Activated CD8-positive, alpha-beta memory T cell treated with anti-CD3 and anti-CD28 coated beads, Interleukin-2, amount 50 U/mL, for 24 hours (primary cell): ENCODE measurements around the gene GPR84.
"Not testable (repeated sequence)": the region's sequence is repeated elsewhere in the genome, so short reads cannot be mapped to it uniquely, and the experiment has no call there.

Experiments
- DNase-seq: peaks from one replicate; pipeline ENCODE4 v3.0.0-alpha.2; 2020; ENCODE audit errors: extremely low read depth

The GPR84 gene

GRCh38 chr12:54356228-54356627, 8.1 kb downstream of the GPR84 start:
- no peak for DNase-seq

DNA sequence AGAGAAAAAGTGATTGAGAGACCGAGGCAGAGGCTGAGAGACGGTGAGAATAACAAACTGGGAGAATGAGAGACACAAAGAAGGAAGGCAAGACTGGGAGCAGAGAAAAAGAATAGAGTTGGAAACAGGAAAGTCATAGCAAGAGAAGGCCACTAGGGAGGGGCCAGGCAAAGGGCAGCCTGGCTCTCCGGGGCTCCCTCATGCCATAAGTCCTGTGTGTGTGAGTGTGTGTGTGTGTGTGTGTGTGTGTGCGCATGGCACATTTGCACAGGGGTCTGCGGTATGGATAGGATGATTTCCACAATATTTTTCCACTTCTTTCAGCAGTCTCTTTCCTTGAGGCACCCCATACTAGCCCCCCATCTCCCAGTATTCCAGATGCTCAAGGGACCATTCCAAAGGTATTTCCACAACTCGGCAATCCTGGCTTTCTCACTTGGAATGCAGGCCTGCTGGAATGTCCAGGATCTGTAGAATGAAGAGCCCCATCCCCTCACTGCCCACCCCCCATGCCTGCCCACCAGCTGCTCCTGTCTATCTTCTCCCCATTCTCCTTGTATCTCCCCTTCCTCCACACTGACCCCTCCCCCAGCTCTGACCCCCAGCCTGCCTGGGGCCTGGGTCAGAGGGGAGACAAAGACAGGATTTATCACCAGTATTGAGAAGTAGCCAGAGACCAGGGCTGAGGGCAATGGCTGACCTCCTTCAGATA, 9.0 kb downstream of the GPR84 start:
- no peak for DNase-seq

GRCh38 chr12:54354271-54354670, 10.0 kb downstream of the GPR84 start:
- DNase-seq, result not testable (repeated sequence)

DNA sequence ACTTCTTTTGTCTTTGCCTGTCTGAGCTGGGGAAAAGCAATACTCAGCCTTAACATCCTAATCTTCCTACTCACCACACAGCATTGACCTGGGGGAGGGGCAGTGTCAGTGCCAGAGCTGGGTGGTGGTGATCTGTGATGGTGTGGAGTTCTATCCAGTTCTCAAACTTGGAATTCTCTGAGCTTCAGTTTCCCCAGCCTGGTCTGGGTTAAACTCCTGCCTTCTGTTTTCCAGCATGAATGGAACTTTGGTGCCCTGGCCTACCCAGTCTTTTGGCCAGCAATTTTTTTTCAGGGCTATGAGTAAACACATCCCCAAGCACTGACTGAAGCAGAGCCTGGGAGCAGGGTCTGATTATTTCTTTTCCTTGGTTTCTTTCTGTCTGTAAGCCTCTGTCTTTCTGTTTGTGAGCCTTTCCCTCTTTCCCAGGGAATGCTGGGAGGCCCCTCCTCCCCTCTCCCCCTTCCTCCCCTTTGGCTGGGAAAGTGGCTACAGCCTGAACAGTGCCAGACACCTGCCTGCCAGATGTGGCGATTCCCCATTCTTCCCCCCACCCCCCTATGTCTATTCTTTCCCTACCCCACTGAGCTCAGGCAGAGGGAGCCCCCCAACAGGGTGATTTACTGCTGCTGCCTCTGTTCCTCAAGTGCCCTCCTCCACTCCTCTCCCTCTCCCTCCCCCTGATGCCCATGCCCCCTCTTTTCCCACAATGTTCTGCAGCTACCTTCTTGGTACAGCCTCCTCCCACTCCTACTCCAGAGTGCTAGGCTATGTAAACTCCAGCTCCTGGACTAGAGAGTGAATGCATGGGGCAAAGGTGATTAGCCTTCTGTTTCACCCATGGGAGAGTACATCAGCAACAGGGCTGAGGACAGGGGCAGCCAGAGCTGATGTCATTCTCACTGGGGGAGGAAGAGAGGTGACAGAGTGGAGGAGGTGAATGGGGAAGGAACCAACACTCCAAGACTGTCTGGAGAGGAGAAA, 11.1 kb downstream of the GPR84 start:
- DNase-seq, result no peak

DNA sequence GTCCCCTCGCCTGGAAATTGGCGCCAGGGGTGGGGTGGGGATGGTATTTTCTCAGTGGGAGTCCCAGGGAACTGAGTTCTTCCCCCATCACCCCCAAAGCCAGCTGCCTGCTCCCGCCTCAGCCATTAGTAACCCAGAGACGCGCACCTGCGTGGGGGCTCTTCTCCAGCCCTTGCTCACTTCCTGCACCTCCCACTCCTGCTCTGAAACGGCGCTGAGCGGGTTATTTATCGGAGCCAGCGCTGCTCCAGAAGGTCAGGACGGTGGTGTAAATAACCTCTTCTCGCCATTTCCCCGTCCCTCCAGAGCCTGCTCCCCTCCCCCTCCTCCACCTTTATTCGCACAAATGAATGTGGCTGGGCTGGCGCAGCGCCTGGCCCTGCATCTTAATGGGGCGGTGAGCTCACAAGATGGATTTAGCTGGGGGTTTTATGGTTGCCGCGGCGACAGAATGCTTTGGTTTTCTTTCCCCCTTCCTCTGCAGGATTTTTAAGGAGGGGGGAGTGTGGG, 12.2 kb downstream of the GPR84 start:
- no peak for DNase-seq

GRCh38 chr12:54351341-54351740, 12.9 kb downstream of the GPR84 start:
- DNase-seq, result no peak

DNA sequence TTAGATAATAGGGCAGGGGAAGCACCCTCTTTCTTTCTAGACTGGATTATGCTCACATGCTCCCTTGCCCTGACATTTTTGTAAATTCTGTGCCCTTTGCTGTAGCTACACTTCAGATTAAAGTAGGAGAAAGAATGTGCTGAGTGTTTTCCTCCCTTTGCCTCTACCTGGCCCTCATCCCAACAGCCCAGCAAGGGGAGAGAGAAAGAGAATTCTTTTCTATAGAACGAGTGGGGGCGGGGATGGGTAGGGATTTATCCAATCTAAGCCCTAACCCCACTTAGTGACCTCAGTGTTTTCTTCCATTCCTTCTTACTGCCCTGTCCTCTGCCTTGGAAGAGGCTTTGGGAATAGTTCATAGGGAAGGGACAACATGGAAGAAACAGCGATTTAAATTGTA, 13.5 kb downstream of the GPR84 start:
- no peak for DNase-seq

- DNase-seq, result no peak
Observed at GRCh38 chr12:54349679-54350078, 14.6 kb downstream of the GPR84 start.

GRCh38 chr12:54349036-54349435, 15.2 kb downstream of the GPR84 start:
- DNase-seq, result no peak

GRCh38 chr12:54341378-54342300, 22.6 kb downstream of the GPR84 start:
- no peak for DNase-seq

DNA sequence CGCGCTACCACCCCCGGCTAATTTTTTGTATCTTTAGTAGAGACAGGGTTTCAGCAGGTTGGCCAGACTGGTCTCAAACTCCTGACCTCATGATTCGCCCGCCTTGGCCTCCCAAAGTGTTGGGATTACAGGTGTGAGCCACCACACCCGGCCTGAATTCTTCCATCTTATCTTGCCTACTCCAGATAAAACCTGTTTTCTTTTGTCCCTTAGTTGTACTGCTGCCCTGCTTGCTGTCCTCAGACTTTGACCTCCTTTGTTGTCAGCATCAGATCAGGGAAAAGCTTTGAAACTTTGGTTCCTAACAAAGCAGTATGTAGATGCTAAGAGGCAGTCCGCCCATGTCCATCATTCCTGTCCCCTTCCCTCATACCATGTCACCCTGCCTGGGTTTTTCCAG, 23.4 kb downstream of the GPR84 start:
- DNase-seq, result no peak

- no peak for DNase-seq
Observed at GRCh38 chr12:54338698-54339296, 25.5 kb downstream of the GPR84 start.

DNA sequence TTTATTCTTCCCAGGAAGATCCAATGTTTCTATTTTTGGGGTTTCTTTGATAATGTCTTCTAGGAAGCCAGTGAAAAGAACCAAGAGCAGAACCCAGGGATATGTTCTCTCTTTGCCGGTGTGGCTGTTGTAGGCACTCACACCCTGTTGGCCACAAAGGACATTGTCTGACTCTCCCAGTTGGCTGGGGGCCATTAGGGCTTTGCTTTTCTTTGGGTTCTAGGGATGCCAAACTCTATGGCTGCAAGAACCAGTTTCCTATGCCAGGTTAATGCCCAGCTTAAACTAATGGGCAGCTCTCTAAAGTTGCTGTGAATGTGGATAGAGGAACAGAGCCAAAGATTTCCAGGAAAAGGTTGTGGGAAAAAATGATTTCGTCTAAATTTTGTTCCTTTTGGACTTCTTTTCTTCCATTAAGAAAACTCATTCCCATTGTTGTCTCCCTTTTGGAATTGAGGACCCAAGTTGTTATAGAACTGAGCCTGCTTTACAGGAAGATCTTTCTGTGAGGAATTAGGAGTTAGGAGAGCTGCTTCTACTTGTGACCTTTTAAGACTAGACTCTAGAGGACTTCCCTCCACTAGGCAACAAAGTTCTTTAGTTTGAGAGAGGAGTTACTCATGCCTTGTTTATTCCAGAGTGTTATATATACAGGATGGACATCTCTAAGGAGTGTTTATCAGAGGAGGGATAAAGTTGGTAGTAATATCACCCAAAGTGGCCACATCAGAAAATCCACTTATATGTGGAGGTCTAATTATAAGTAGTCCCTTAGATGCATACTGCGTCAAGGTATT, 26.2 kb downstream of the GPR84 start:
- DNase-seq, result no peak

DNA sequence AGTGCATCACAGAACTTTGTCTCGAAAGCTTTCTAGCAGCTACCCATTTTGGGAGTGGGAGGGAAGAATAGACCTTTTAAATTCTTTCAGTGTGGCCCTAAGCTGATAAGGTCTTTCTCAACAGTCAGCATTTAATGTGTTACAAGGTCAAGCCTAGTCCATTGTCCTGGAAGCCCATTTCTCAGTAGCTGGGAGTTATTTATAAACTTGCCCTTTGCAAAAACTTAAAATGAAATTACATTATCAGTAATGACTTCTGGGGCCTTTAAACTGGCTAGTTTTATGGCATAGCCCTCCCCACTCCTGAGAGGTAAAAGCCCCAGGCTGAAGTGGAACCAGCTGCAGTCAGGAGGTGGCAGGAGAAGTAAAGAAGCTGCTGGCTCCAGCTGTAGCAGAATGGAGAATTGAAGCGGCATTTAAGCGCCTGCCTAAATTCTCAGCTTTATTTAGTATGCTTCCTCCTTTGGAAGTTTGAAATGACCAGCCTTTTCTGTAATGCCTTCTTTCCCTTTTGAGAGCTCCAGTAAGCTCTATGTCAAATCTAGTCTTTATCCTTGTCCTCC, 26.9 kb downstream of the GPR84 start:
- DNase-seq, result no peak

- no peak for DNase-seq
Observed at GRCh38 chr12:54333420-54334034, 30.8 kb downstream of the GPR84 start.

- DNase-seq, result no peak
Observed at GRCh38 chr12:54331461-54331860, 32.8 kb downstream of the GPR84 start.

- no peak for DNase-seq
Observed at GRCh38 chr12:54330442-54330841, 33.8 kb downstream of the GPR84 start.

GRCh38 chr12:54329759-54330158, 34.5 kb downstream of the GPR84 start:
- no peak for DNase-seq

DNA sequence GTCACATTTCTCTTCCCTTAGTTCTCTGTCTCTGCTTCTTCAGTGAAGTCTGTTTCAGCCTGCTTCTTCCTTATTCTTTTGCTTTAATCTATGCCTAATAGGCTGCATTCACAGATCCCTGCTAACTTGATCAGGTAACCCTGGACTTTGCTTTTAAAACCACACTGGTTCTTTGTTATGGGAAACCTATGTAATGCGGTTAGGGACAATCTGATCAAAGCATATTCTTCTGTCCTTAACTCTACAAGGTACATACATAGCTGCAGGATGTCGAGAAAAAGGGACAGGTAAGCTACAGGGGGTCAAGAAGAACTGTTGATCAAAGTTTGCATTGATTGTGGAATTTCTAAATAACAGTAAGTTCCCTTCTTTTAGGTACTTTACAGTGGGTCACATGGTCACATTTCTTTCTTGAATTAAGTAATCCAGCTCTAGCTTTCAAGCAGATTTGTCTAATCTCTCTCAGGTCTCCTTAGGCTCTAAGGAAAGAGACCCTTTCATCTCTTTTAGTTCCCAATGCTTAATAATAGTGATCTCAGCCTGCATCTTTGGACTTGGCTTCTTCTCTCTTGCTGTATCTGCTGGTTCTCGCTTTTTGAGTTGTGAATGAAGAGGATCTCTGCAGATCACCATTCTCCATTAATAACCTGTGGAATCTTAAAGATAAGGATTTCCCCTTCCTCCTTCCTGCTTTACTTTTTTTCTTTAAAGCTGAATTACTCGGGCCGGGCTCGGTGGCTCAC, 35.5 kb downstream of the GPR84 start:
- DNase-seq, result no peak
